Right ventricle myocardium superior (tissue), 1 donor: ENCODE measurements around the gene TRIM2. TPM values are rescaled to one million over a fixed set of nuclear protein-coding genes. Genes with fewer than 3 reads are reported as not detected.

ENCODE experiments used
- ATAC-seq: fragments of 200-7000 bp; cut with Tn5 transposase; one replicate; pipeline ENCODE4 v1.9.1; 2020; ENCODE audit warnings: mild to moderate bottlenecking; ENCODE audit not compliant: poor library complexity
- DNase-seq: peaks from one replicate; pipeline ENCODE4 v3.0.0-alpha.2; 2020
- intact Hi-C: fragments of 100-400 bp; cut with DNase I; formaldehyde crosslinking; loops from one replicate; pipeline ENCODE4 v1.11.2; 2022
- total RNA-seq: library from RNA; stranded (reverse); fragmentation: NEBNext Ultra II Directional; extraction: Animal tissue kit (Norgen Biotek cat#: 25700); gene quantifications from one replicate; pipeline ENCODE4 v1.2.1, GENCODE V29; 2021
- donor health status: DM: no; HTN: yes; CAD: no; lungs with severe emphysema.

TRIM2 gene
- total RNA-seq, 1 donor from 2014 or later: 15.3 TPM

- no peak for ATAC-seq
- DNase-seq: no peak
- intact Hi-C loops: no loop called here
Observed at GRCh38 chr4:153384160-153384559, 179.9 kb downstream of the TRIM2 start.

DNA sequence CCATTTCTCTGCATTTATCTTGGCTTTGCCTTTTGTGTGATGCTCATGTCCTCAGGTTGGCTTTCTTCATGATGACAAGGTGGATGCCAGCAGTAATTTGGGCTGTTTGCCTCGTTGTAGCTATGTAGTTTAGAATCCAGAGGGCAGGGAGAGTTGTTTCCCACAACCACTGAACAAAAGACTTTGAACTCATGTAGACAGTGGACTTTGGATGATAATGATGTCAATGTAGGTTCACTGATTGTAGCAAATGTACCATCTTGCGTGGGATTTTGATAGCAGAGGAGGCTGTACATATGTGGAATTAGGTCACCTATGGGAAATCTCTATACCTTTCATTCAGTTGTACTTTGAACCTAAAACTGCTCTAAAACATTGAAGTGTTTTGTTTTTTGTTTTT, 181.5 kb downstream of the TRIM2 start:
- intact Hi-C loops: no loop called here
- ATAC-seq: no peak
- no peak for DNase-seq

- intact Hi-C loops: no loop called here
- ATAC-seq (no peak), DNase-seq (no peak)
Observed at GRCh38 chr4:153387981-153388380, 183.7 kb downstream of the TRIM2 start.

Other genes with a start within 250 kb of the TRIM2 start
- 0.38 TPM for gene MND1, start 140.2 kb downstream of the TRIM2 start, total RNA-seq